Endothelial cell of umbilical vein (primary cell): Measurements from ENCODE around the gene SSTR5. TPM values are rescaled to one million over a fixed set of nuclear protein-coding genes. Genes with fewer than 3 reads are reported as not detected.

Experiments used
- BruUV-seq: library from RNA; stranded (reverse); fragments of 400-500 nt; replicated peaks from 2 replicates; lab custom pipeline; 2021; lab: Mats Ljungman, UMichigan
- CTCF ChIA-PET: fragments of 300-600, 350-600 bp; sonication (Branson Sonifier 250); formaldehyde crosslinking; loops from one replicate; lab custom pipeline; 2021; ENCODE audit warnings: antibody characterized with exemption, inconsistent platforms; lab: Charles Lee
- POLR2A ChIA-PET: fragments of 300-600, 350-600 bp; sonication (Branson Sonifier 250); formaldehyde crosslinking; loops from one replicate; lab custom pipeline; 2021; ENCODE audit warnings: antibody characterized with exemption, inconsistent platforms; lab: Charles Lee
- DNase-seq: peaks from one replicate; pipeline ENCODE4 v3.0.0-alpha.2; 2011; ENCODE audit warnings: low read depth, low spot score
- FAIRE-seq: peaks from 2 replicates; lab custom pipeline; 2011; peaks lifted over from hg19 to GRCh38; lab: Jason Lieb, UNC
- H2AFZ ChIP-seq: 2 replicates; pipeline ENCODE4 v1.6.0; 2012; ENCODE audit warnings: low read depth, low read length, control low read depth, inconsistent platforms
- H3K27ac ChIP-seq: 2 replicates; pipeline ENCODE4 v1.5.1; 2011; ENCODE audit warnings: low read depth, mild to moderate bottlenecking, control low read depth, low read length, moderate library complexity; ENCODE audit not compliant: insufficient read depth
- H3K27me3 ChIP-seq, 2 experiments: 2 replicates each; pipeline versions ENCODE4 v1.6.0 to v1.6.1; 2011; ENCODE audit warnings: low read length in 2 of 2, mixed read lengths in 1 of 2; ENCODE audit not compliant: control insufficient read depth in 2 of 2, insufficient read depth in 2 of 2
- H3K36me3 ChIP-seq, 2 experiments: 2 replicates in 1 of 2; 3 replicates in 1 of 2; pipeline ENCODE4 v1.5.1; 2011; ENCODE audit warnings: low read length in 2 of 2, mild to moderate bottlenecking in 1 of 2, moderate library complexity in 1 of 2; ENCODE audit not compliant: control insufficient read depth in 2 of 2, insufficient read depth in 2 of 2; ENCODE audit errors: extremely low read depth in 1 of 2
- H3K4me1 ChIP-seq: 3 replicates; pipeline ENCODE4 v1.5.1; 2011; ENCODE audit warnings: mild to moderate bottlenecking, low read length; ENCODE audit not compliant: control insufficient read depth, insufficient read depth; ENCODE audit errors: extremely low read depth
- H3K4me2 ChIP-seq: 2 replicates; pipeline ENCODE4 v1.6.1; 2011; ENCODE audit warnings: low read length, control low read depth, mixed read lengths; ENCODE audit not compliant: insufficient read depth
- H3K4me3 ChIP-seq, 3 experiments: fragments of 200-600 bp in 1 of 3; sonication (generic), shearing (Covaris generic) in 1 of 3; replicated peaks in 1 of 3; 2 replicates each; pipeline ENCODE4 v1.5.1; 2011 to 2016; ENCODE audit warnings: control low read depth in 3 of 3, low read length in 3 of 3, mild to moderate bottlenecking in 2 of 3, inconsistent platforms in 1 of 3, low read depth in 1 of 3, moderate library complexity in 1 of 3; ENCODE audit not compliant: insufficient read depth in 1 of 3
- H3K79me2 ChIP-seq: 2 replicates; pipeline ENCODE4 v1.6.0; 2012; ENCODE audit warnings: low read length, inconsistent platforms; ENCODE audit not compliant: control insufficient read depth, insufficient read depth
- H3K9ac ChIP-seq: replicated peaks from 2 replicates; pipeline ENCODE3; 2011; ENCODE audit warnings: low read length, control low read depth; ENCODE audit not compliant: insufficient read depth; ENCODE audit errors: extremely low read depth
- H3K9me1 ChIP-seq: replicated peaks from 3 replicates; pipeline ENCODE4 v1.6.0; 2011; ENCODE audit warnings: mild to moderate bottlenecking, low read length; ENCODE audit not compliant: control insufficient read depth, insufficient read depth; ENCODE audit errors: extremely low read depth
- H3K9me3 ChIP-seq: replicated peaks from 2 replicates; pipeline ENCODE4 v1.5.1; 2012; ENCODE audit warnings: low read length, inconsistent platforms; ENCODE audit not compliant: control insufficient read depth, insufficient read depth
- H4K20me1 ChIP-seq: replicated peaks from 2 replicates; pipeline ENCODE3; 2011; ENCODE audit warnings: mild to moderate bottlenecking, low read length; ENCODE audit not compliant: control insufficient read depth, insufficient read depth; ENCODE audit errors: extremely low read depth
- EZH2 ChIP-seq: IDR thresholded peaks from 2 replicates; pipeline ENCODE4 v1.6.1; 2012; ENCODE audit warnings: borderline replicate concordance, low read depth, mild to moderate bottlenecking, moderate library complexity, low read length, inconsistent platforms; ENCODE audit not compliant: severe bottlenecking
- FOS ChIP-seq: IDR thresholded peaks from 2 replicates; pipeline ENCODE4 v1.6.1; 2011; ENCODE audit warnings: mild to moderate bottlenecking, low read length, moderate library complexity, borderline replicate concordance; ENCODE audit not compliant: insufficient read depth
- GATA2 ChIP-seq: IDR thresholded peaks from 2 replicates; pipeline ENCODE4 v1.7.0; 2011; ENCODE audit warnings: low read depth, mild to moderate bottlenecking, moderate library complexity, mixed read lengths, low read length; ENCODE audit not compliant: insufficient read length, insufficient read depth
- JUN ChIP-seq: IDR thresholded peaks from 2 replicates; pipeline ENCODE4 v1.6.1; 2011; ENCODE audit warnings: borderline replicate concordance, low read depth; ENCODE audit not compliant: insufficient read length, insufficient read depth
- MYC ChIP-seq: IDR thresholded peaks from one replicate; pipeline ENCODE4 v1.6.1; 2011; ENCODE audit warnings: mild to moderate bottlenecking, low read depth, low read length
- POLR2A ChIP-seq: IDR thresholded peaks from 2 replicates; pipeline ENCODE4 v1.6.1; 2012; ENCODE audit warnings: low read depth, mild to moderate bottlenecking, control low read depth, low read length
- POLR2AphosphoS5 ChIP-seq: IDR thresholded peaks from 2 replicates; pipeline ENCODE4 v1.6.1; 2012; ENCODE audit warnings: low read depth, mild to moderate bottlenecking, control low read depth, low read length, moderate library complexity; ENCODE audit not compliant: insufficient read depth
- dilution Hi-C: fragments of 300-500 bp; cut with MboI; formaldehyde crosslinking; loops from one replicate; pipeline ENCODE4 v1.15.0; 2019; ENCODE audit warnings: low sequenced_read_pairs; ENCODE audit not compliant: extremely low pct_ligation_motif_present
- intact Hi-C: fragments of 100-400 bp; cut with micrococcal nuclease; formaldehyde crosslinking; loops from one replicate; pipeline ENCODE4 v1.10.0; 2022
- polyA plus RNA-seq, 4 experiments: library from polyadenylated mRNA; depleted of rRNA in 3 of 4; stranded (reverse) in 3 of 4; unstranded in 1 of 4; fragments of >200 nt; gene quantifications; 2 replicates each; pipeline versions ENCODE4 v1.2.1 to v1.2.3, GENCODE V29; 2011 to 2012; ENCODE audit warnings: missing spikeins in 1 of 4
- total RNA-seq: library from RNA; stranded (reverse); gene quantifications from 2 replicates; pipeline ENCODE4 v1.2.3, GENCODE V29; 2021
- TF ChIP-seq, protein P1 (sequence below): IDR thresholded peaks from 2 replicates; pipeline ENCODE4 v1.6.1; 2011; ENCODE audit not compliant: insufficient read depth, insufficient read length
- TF ChIP-seq, protein P2 (sequence below), 2 donors: IDR thresholded peaks; 1 replicate in 1 of 2; 2 replicates in 1 of 2; pipeline ENCODE4 v1.5.1; 2011; ENCODE audit warnings: low read length in 2 of 2, mild to moderate bottlenecking in 2 of 2, moderate library complexity in 2 of 2, control low read depth in 1 of 2, inconsistent platforms in 1 of 2, low read depth in 1 of 2; ENCODE audit not compliant: insufficient read depth in 1 of 2; ENCODE audit errors: extremely low read depth in 1 of 2

The SSTR5 gene
- total and polyA plus RNA-seq, 2 donors (not counting 3 experiments of a cell fraction or from before 2014, with no cell fraction given) = 0.24 to 0.52 TPM

DNA sequence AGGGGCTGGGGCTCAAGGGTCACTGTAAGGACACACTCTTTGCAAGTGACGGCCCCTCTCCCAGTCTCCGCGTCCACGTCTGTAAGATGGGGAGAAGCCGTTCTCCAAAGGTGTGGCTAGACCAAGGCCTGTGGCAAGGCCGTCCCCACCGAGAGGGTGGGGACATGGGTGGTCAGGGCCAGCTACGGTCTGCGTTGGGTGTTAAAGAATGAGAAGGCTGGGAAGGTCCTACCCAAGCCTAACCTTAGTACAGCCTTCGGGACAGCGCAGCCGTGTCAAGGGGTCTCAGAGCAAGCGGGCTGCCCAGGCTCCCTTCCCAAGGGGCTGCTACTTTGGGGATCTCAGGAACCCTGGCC lies 21.6 kb downstream of the SSTR5 start:
- DNase-seq (no peak), FAIRE-seq (no peak)
- no peaks in the 10 kb centered on the region for H3K9me3 ChIP-seq
- no peak overlapping the region for H3K4me3 ChIP-seq
- POLR2A ChIA-PET = no interaction called here
- no peaks in the 10 kb centered on the region for H3K79me2 ChIP-seq
- H3K9ac ChIP-seq = no peak overlapping the region
- CTCF ChIA-PET = interaction anchor here (1.4 kb wide), 1 partner anchor 9 kb away, joined by 4 read pairs; no protein-coding TSS in a partner anchor
- no peaks in the 10 kb centered on the region for H3K36me3 ChIP-seq
- no peak overlapping the region for H3K27ac ChIP-seq
- no peaks in the 10 kb centered on the region for H3K27me3 ChIP-seq
- H3K9me1 ChIP-seq = no peaks in the 10 kb centered on the region
- H3K4me2 ChIP-seq = no peak overlapping the region
- dilution Hi-C loops (no loop called here), intact Hi-C loops (loop anchor here (2.0 kb wide), 1 partner anchor 37 kb away; no protein-coding TSS in a partner anchor)
- H3K4me1 ChIP-seq = peaks cover 4% of the 10 kb centered on the region
- TF ChIP-seq POLR2AphosphoS5 (no peak), JUN (no peak), MYC (no peak), GATA2 (no peak), EZH2 (no peak), FOS (no peak), POLR2A (no peak)
- TF ChIP-seq, protein P1, sequence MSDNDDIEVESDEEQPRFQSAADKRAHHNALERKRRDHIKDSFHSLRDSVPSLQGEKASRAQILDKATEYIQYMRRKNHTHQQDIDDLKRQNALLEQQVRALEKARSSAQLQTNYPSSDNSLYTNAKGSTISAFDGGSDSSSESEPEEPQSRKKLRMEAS = no peak
- TF ChIP-seq, protein P2, sequence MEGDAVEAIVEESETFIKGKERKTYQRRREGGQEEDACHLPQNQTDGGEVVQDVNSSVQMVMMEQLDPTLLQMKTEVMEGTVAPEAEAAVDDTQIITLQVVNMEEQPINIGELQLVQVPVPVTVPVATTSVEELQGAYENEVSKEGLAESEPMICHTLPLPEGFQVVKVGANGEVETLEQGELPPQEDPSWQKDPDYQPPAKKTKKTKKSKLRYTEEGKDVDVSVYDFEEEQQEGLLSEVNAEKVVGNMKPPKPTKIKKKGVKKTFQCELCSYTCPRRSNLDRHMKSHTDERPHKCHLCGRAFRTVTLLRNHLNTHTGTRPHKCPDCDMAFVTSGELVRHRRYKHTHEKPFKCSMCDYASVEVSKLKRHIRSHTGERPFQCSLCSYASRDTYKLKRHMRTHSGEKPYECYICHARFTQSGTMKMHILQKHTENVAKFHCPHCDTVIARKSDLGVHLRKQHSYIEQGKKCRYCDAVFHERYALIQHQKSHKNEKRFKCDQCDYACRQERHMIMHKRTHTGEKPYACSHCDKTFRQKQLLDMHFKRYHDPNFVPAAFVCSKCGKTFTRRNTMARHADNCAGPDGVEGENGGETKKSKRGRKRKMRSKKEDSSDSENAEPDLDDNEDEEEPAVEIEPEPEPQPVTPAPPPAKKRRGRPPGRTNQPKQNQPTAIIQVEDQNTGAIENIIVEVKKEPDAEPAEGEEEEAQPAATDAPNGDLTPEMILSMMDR (IDR thresholded peaks at IDR 0.05; ENCODE audit: extremely low read depth in 1 of 2, insufficient read depth in 1 of 2, low read depth in 1 of 2, low read length in 2 of 2) = no peak
- H2AFZ ChIP-seq = no peak overlapping the region
- no TSS peak for BruUV-seq
- no peaks in the 10 kb centered on the region for H4K20me1 ChIP-seq
